ENCODE results near the gene PHKG2.

Gene PHKG2

DNA sequence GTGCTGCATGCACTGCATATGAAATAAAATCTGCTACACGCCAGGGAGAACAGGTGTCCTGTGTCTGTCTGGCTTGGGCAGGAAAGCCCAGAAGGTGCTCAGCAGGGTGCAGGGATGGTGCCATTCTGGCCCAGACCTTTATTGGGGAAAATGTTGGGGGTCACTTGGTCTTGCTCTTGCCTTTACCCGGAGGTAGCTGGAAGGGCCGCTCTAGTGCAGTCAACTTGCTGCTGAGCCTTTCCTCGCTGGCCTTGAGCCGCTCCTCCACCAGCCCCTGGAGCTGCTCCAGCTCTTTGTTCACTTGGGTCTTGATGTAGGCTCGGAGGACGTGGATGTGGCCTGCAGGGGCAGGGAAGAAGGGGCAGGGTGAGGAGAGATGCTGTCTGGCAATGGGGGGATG is 9.1 kb downstream of the PHKG2 start:
- no peak for DNase-seq (ENCODE audit: low read depth)

DNA sequence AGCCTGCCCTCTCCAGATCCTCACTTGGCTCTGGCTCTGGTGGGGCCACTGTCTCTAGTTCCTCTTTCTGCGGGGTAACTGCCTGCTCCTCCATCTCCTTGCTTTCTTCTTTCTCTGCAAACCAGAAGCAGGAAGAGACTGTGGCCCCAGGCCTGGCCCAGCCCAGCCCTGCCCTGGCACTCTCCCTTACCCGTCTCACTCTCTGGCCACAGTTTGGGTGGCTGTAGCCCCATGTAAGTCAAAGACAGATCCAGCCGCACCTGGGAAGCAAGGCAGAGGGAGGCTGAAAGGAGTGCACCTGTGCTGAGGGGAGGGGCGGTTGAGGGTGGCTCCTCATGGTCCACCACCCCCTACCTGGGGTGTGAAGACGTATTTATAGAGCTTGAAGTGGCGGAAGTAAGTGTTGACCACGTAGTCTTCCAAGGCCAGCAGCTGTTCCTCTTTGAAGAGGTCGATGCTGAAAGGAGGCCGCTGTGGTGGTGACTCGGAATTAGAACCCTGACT is 10.8 kb downstream of the PHKG2 start:
- DNase-seq (ENCODE audit: low read depth): no peak

DNA sequence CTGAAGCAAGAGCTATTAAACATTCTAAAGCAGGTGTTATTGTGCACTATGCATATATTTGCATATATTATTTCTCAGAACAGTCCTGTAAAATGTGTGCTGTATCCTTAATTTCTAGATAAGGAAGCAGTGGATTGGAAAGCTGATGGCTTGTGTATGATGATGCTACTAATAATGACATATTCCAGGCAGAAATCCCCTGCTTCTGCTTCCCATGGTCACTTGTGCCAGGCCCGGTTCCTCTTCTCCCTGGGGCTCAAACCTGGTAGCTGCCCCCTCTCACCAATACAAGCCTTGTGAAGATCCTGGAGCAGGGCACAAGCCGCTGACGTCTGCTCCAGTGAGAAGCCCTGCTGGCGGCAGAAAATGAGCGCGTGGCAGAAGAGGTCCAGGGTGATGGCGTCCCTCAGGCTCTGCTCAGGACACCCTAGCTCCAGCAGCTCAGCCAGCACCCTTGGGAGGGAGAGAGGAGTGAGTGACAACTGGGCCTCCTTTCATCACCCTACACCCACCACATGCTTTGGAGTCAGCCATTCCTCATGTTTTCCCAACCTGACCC is 11.9 kb downstream of the PHKG2 start:
- no peak for DNase-seq (ENCODE audit: low read depth)

DNA sequence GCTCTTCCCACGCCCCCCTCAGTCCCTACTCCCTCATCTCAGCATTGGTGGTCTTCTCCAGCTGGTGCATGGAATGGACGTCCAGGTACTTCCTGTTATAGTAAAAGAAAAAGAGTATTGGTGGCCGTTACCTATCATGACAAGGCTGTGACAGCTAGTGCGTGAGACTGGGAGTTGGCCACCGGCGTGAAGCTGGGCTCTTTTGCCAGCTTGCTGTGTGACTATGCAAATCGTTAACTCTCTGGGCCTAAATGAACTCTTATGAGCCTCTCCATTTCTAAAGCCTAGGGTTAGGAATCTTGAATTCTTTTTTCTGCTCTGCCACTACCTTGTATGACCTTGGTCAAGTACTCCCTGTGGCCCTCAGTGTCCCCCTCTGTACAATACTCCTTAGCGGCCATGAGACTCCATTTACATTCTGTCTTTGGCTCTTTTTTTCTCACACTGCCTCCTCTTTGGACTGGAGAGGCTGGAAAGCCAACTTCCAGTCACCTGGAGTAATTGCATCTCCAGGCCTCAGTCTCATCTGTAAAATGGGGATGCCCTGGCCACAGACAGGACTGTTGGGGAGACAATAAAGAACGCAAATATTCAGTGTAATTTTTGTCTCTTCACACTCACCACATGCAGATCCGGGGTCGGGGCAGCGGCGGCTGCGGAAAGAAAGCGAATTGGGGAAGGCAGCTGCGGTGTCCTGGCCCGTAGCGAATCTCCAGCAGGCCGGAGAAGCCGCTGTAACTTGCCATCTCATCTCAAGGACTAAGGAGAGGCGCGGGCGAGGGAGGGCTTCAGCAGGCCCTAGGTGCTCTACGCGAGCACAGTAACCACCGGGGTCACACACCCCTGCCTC is 12.6 kb downstream of the PHKG2 start:
- DNase-seq (ENCODE audit: low read depth): no peak

DNA sequence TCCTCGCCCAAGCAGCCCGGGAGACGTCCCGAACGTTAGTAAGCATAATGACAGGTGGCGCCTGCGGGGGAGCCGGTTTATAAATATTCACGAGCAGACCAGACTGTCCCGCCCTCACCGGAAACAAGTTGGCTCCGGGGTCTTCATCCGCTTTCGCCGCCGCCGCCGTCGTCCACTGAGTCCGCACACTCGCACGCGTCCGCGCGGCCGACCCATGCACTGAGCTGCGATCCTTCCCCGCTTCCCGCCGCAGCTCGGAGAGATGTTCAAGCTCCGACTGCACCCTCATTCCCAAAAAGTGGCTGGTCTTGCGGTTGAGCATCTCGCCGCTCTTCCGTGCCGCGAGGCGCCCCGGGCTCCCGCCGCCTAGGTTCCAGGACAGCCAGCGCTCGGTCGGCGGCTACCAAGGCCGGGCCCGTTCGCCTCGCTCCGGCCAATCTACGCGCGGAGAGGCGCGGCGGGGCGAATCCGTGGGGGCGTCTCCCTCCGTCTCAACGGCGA is 13.3 kb downstream of the PHKG2 start:
- DNase-seq (ENCODE audit: low read depth): peak; percentile 44

DNA sequence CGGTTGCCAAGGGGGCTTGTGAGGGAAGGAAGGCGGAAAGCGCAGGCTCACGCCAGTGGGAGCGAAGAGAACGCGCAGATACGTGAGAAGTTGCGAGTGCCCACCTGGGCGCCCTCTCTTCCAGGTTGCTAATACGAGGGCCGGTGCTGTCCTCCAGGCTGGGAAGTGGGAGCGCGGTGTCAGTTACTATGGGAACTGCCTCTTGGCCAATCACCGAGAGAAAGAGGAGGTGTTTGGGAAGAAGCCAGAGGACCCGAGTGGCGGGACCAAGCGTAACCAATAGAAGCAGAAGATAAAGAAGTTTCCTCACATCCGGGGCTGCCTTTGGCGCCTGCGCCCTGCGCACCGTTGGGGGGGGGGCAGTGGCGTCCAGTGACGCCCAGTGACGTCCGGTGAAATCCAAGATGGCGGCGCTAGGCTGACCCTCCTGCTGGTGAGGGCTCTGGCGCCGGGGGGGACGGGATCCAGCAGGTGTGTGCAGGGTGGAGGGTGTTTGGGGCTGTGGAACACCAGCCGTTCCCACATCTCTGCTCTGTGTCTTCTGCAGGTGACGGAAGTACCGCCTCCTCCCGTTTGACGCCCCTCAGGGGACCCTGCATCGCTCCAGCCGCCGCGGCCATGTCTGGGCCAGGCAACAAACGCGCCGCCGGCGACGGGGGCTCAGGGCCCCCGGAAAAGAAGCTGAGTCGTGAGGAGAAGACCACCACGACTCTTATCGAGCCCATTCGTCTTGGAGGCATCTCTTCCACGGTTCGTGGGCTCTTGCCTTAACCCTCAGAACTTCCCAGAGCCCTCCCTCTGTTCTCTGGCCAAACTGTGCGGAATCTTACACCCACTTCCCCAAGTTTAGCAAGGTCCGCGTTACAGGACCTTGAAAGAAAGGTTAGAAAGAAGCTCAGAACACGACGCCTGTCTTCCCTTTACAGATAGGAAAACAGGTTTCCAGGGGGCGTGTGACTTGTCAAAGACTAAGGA is 14.0 kb downstream of the PHKG2 start, which contains the start of the genes CFAP119 and RNF40:
CFAP119 (minus strand) TSS at position 135 of the 975 bp plus-strand sequence. CDS start 314 bp downstream, outside the sequence.
RNF40 (plus strand) TSS at position 395 of the 975 bp plus-strand sequence; CDS start at position 619, 224 bp downstream.
- peak; percentile 99 for DNase-seq (ENCODE audit: low read depth)

DNA sequence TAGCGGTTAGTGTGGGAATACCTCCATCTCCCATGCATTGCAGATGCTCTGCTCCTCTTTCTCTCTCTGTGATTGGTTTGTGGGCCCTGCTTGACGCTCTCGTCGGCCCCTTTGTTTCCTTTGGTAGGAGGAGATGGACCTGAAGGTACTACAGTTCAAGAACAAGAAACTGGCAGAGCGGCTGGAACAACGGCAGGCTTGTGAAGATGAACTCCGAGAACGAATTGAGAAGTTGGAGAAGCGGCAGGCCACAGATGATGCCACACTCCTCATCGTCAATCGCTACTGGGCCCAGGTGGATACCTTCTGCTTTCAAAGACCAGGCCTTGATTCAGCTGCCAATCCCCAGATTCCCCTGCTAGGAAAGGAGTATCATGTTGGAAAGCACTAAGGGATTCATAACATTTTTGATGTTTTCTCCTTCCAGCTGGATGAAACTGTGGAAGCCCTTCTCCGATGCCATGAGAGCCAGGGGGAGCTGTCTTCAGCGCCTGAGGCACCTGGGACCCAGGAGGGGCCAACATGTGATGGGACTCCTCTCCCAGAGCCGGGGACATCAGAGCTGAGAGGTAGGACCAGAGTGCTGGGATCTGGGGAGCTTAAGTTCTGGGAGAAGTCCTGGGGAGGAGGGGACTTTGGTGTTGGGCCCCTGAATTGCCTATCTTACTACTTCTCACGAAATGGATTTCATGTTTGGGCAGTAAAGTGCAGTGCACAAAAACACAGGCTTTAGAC is 14.9 kb downstream of the PHKG2 start:
- DNase-seq (ENCODE audit: low read depth): no peak

DNA sequence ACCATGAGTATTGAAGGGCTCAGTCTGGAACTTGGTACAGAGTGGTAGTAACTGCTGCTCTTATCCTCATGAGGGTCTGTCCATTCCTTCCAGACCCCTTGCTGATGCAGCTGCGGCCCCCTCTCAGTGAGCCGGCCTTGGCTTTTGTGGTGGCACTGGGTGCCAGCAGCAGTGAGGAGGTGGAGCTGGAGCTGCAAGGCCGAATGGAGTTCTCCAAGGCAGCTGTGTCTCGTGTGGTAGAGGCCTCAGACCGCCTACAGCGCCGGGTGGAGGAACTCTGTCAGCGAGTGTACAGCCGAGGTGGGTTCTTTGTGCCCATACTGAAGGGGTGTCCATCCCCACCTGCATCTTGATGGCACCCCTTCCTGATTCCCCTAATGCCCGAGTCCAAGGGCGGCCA is 15.9 kb downstream of the PHKG2 start:
- no peak for DNase-seq (ENCODE audit: low read depth)

DNA sequence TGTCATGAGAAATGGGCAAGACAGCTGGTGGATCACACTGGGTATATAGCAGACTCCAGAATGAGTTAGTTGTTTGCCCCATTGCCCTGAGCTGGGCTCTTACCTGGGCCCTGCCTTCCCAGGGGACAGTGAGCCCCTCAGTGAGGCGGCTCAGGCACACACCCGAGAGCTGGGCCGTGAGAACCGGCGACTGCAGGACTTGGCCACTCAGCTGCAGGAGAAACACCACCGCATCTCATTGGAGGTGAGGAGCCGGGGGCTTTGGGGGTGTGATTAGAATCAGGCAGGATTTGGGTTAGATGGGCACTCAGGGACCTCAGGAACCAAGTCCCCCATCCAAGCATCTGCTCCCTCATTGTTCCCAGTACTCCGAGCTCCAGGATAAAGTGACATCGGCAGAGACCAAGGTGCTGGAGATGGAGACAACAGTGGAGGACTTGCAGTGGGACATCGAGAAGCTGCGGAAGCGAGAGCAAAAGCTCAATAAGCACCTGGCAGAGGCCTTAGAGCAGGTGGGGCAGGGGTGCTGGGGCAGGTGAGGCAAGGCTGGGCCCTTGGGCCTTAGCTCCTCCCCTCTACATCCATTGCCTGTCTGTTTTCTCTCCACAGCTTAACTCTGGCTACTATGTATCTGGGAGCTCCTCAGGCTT is 16.7 kb downstream of the PHKG2 start:
- no peak for DNase-seq (ENCODE audit: low read depth)

DNA sequence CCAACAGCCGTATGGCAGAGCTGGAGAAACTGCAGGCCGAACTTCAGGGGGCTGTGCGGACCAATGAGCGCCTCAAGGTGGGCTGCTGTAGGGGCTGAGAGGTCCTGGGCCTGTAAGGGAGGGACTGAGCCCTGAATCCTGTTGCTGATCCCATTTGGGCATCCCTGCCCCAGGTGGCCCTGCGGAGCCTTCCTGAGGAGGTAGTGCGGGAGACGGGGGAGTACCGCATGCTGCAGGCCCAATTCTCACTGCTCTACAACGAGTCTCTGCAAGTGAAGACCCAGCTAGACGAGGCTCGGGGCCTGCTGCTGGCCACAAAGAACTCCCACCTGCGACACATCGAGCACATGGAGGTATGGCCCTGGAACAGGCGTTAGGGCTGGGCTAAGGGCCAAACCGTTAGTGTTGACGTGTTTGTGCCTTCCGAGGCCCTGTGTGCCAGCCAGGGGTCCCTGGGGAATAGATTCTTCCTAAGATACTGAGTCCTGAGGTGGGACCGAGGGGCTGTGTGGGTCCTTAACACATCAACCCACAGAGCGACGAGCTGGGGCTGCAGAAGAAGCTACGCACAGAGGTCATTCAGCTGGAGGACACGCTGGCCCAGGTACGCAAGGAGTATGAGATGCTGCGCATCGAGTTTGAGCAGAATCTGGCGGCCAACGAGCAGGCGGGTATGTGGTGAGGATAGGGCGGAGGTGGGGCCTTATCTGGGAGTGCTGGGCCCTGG is 18.1 kb downstream of the PHKG2 start:
- no peak for DNase-seq (ENCODE audit: low read depth)

DNA sequence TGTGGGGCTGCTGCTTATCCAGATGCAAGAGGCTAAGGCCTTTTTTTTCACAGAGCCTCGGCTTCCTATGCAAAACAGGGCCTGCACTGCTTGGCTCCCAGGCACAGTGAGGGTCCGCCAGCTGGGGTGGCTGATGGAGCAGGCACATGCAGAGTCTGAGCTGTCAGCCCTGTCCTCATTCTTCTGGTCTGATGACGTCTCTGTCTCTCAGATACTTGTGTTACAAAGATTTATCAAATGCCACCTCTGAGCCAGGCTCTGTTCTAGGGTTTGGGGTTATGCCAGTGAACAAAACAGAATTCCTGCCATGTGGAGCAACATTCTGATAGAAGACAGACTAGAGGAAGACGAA is 18.7 kb downstream of the PHKG2 start:
- DNase-seq (ENCODE audit: low read depth): no peak

DNA sequence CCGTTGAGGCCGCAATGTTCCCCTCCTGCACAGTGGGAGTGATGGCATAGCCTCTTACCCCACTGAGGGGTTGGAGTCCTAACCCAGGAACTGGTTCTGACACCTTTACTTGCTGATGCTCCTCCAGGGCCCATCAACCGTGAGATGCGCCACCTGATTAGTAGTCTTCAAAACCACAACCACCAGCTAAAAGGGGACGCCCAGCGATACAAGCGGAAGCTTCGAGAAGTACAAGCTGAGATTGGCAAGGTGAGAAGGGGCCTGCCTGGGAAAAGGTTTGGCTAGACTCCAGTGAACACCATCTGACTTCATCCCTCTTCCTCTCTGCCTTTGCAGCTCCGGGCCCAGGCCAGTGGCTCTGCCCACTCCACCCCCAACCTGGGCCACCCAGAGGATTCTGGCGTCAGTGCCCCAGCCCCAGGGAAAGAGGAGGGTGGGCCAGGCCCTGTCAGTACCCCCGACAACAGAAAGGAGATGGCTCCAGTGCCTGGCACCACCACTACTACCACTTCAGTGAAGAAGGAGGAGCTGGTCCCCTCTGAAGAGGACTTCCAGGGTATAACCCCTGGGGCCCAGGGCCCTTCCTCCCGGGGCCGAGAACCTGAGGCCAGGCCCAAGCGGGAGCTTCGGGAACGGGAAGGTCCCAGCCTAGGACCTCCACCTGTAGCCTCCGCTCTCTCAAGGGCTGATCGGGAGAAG is 19.7 kb downstream of the PHKG2 start:
- no peak for DNase-seq (ENCODE audit: low read depth)

DNA sequence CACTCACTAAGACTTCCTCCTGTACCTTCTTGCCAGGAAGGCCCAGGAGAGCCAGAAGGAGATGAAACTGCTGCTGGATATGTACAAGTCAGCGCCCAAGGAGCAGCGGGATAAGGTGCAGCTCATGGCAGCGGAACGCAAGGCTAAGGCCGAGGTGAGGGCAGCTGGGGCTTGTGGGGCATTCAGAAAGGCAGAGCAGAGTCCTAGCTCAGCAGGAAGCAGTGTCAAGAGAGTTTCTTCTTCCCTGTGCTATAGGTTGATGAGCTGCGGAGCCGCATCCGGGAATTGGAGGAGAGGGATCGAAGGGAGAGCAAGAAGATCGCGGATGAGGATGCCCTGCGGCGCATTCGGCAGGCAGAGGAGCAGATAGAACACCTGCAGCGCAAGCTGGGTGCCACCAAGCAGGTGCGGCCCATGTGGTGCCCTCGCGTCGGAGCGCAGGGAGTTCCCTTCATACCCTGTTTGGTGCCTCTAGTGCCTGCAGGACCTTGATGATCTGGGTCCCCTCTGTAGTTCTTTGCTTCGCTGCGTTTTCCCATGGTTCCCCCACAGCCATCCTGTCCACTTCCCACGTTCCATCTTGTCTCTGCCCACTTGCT is 20.5 kb downstream of the PHKG2 start:
- no peak for DNase-seq (ENCODE audit: low read depth)

DNA sequence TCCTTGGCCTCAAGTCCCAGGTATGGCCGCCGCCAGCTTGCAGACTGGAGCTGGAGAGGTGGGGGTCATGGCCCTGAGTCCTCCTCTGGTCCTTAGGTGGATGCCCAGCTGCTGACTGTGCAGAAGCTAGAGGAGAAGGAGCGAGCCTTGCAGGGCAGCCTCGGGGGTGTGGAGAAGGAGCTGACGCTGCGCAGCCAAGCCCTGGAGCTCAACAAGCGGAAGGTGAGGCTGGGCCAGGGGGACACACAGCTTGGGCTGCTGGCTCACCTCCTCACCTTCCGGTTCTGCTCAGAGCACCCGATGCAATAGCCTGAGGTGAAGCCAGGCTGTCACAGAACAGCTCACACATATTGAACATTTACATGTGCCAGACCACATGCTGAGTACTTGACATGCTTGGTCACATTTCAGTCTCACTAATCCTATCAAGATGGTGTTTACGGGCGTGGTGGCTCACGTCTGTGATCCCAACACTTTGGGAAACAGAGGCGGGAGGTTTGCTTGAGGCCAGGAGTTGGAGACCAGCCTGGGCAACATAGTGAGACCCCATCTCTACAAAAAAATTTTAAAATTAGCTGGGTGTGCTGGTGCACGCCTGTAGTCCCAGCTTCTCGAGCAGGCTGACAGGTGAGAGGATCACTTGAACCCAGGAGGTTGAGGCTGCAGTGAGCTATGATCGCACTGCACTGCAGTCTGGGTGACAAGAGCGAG is 21.3 kb downstream of the PHKG2 start:
- no peak for DNase-seq (ENCODE audit: low read depth)

DNA sequence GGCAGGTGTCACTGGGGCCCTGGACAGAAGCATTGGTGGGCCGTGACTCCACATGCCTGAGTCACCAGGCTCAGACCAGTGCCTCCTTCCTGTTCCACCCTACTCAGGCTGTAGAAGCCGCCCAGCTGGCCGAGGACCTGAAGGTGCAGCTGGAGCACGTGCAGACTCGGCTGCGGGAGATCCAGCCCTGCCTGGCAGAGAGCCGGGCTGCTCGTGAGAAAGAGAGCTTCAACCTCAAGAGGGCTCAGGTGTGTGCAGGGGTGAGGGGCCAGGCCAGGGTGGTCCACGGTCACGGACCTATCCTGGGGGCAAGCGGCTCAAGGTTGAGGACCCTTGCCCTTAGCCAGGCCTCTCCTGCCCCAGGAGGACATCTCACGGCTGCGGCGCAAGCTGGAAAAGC is 23.5 kb downstream of the PHKG2 start:
- no peak for DNase-seq (ENCODE audit: low read depth)

DNA sequence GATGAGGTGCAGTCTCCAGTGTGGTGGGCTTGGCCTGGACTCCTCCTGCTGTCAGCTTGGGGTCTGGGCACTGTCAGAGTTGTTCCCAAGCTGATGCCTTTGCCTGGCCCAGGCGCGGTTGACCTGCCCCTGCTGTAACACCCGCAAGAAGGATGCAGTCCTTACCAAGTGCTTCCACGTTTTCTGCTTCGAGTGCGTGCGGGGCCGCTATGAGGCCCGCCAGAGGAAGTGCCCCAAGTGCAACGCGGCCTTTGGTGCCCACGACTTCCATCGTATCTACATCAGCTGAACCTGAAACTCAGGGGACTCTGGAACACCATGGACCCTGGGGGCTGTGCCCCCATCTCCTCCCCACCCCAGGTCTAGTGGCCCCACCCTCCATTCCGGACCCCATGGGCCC is 25.6 kb downstream of the PHKG2 start:
- DNase-seq (ENCODE audit: low read depth): no peak

DNA sequence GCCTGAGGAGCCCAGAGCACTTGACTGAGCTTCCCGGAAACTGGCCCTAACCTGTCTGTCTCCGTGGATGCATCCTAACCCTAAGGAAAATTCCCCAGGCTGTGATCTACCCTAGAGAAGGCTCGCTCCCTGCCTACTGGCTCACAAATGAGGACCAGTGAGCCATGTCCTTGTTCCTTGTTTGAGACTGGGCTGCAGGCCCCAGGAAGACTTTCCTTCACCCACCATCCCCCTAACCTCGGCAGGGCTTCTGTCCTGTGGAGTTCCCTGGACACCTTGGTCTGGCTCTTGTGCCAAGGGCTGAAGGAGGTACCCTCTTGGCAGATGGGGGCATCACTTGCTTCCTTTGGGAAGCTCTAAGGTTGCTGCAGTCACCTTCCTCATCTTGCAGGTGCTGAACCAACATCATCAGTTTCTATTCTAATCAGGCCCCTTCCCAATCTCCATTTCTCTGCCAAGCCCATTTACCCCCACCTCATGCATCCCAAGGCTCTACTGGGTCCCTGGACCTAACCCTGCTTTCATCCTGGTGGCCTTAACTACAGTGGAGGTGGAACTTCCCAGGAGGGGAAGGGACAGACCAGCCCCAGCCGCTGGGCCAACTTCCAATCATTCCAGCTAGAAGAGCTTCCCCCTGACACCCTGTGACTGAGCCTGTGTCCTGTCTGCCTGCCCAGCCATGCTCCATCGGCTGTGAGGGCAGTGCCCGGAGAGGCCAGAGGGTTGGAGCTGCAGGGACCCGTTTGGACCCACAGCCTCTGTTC is 26.3 kb downstream of the PHKG2 start:
- DNase-seq (ENCODE audit: low read depth): peak; percentile 38

DNA sequence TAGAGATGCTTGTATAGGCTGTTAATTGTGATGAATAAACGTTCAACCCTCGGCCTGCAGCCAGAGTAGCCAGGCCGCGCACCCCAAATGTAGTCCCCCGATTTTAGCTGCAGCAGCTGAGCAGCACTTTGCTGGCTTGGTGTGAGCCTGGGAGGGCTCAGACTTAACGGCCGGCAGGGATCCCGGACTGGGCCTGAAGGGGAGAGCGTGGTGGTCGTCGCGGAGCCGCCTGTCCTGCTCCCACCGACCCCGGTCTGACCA is 26.8 kb downstream of the PHKG2 start:
- no peak for DNase-seq (ENCODE audit: low read depth)
